HG03045 (cell line): ENCODE data around the gene IL19.
"Not testable (repeated sequence)": the region's sequence is repeated elsewhere in the genome, so short reads cannot be mapped to it uniquely, and the experiment has no call there.

Experiments used
- ATAC-seq: cut with Tn5 transposase; IDR thresholded peaks from one replicate; pipeline ENCODE4 v1.9.1; 2021; ENCODE audit warnings: mild to moderate bottlenecking, moderate library complexity; ENCODE audit not compliant: unreplicated experiment

IL19 gene

DNA sequence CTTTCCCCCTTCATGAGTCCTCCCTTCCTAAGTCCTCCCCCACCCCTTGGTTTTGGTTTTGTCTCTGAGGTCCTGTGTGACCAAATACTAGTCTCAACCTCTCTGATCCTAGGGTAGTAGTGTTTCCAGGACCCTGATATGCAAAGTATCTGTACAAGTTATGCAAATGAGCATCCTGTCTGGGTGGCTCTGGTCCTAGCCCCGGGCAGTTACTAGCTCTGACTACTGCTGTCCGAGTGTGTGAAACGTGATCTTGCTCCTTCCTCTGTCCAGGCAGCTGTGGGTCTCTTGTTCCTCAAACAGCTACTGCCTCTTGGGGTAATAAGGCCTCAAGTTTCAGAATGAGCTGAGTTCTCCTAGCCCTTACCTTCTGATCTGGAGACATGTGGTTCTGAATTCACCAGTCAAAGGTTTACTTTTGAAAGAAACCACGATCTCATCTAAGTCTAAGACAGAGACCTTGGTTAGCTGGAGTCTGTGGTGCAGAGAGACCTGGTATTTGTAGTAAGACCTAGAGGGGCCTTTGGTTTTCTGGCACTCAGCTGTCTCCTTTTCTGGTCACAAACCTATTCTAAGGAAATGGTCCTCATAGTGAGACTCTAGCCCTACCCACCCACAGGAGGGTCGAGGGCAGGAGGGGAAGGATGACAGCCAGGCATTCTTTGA is 31.0 kb upstream of the IL19 start:
- peak; percentile 83 for ATAC-seq

DNA sequence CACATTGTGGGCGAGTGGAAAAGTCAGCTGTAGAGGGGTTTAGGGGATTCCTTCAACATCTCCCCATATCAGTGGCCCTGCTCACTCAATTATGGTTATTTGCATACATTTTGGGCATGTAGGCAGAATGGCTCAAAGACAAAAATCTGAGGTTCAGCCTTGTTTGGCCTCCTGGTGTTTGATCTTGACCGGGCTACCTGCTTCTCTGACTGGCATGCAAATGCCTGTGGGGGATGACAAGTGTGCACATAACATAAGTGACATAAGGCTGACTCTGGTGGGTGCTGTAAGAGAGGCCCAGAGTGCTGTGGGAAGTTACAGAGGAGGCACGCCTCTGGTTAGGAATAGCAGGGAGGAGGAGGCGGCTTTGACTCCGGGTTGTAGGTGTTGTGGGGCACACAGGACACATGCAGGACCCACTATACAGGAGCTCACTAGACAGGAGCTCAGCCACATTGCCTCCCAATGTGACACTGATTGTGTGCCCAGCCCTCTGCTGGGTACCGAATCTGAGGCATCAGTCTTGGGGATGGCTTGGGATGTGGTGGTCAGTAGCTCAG is 29.4 kb upstream of the IL19 start:
- ATAC-seq = no peak

DNA sequence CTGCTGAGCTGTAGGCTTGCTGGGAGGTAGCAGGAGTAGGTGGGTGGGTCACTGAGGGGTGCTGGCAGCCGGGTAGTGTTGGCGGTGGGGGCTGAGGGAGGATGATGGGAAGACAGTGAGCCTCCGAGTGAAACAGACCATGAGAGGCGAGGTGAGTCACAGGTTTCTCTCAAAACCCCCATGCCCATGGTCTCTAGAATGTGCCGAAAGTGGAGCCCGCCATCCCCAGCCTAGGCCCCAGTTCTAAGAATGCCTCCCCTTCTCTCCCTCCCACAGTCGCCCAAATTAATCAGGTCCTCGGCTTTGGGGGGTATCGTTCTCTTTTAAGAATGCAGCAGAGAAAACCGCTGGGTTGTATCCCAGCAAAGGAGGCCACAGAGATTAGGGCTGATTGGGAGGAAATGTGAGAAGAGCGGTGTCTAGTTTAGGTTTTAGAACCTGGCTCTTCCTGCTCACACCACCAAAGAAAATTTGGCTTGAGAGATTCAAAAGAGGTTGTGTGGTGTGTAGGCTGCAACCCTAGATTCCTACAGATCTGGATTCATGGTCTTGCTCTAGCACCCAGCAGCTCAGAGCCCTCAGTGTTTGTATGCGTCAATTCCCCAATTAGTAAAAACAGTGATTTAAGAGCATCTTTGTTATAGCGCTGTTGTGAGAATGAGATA is 27.7 kb upstream of the IL19 start:
- no peak for ATAC-seq

DNA sequence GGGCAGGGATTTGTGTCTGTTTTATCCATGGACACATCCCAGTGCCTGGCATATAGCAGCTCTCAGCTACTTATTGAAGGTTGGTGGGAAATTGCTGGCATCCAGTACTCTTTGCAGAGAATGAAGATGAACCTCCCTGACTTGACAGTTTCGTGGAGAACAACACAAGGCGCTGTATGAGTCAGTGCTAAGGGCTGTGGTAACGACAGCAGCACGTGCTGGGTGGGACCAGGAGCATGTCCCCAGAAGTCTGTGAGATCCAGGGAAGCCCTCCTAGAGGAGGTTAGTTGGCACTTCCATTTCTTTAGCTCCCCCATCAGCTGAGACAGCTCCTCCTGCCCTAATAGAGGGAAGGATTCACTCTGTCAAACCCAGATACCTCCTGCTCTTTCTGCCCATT is 25.9 kb upstream of the IL19 start:
- no peak for ATAC-seq

DNA sequence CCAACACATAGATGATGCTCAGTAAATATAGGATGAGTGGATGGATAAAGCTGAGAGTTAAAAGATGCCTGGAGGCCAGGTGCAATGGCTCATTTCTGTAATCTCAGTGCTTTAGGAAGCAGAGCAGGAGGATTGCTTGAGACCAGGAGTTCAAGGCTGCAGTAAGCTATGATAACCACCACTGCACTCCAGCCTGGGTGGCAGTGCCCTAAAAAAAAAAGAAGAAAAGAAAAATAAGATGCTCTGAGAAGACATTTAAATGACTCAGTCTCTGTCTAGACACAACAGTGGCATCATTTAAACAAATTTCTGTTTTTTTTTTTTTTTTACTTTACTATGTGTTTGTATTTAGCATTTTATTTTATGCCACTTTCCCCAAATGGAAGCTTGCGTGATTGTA is 25.3 kb upstream of the IL19 start:
- ATAC-seq = no peak

DNA sequence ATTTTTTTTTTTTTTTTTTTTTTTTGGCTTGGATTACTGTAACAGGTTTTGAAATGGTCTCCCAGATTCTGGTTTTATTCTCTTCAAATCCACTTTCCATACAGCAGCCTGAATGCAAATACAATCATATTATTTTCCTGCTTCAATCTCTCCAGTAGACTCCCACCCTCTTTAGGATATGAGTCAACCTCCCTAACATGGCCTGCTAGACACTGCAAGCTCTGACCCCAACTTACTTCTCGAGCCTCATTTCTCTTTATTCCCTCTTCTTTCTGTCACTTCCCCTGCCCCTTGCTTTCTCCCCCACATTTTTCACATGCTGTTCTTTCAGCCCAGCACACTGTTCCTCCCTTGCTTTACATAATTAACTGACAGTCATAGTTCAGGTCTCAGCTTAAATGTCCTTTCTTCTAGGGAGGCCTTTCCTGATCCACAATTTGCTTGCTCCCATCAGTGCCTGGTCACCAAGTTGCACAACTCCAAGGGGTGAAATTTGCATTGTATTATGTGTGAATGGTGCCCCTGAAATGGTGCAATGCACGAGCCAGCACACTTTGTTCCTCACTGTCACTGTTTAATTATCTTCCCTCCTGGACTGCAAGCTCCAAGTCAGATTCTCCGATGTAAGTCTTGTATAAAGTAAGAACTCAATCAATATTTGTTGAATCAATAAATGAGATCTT is 22.1 kb upstream of the IL19 start:
- no peak for ATAC-seq

DNA sequence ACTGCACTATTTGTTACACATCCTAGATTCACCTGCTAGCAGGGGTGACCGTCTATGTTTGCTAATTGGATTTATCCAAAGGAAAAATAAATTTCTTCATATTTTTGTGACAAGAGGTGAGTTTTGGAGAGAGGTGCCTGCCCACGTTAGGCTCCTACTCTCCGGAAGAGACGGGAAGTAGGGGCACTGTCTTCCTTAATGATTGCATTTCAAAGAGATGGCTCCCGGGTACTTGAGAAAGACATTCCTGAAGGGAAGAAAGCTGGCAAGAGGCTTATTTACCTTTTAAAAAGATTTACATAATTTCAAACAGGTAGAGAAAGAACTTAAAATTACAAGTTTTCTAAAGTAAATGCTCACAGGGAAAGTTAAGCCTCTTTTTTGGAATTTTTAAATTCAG is 18.7 kb upstream of the IL19 start:
- ATAC-seq = no peak

DNA sequence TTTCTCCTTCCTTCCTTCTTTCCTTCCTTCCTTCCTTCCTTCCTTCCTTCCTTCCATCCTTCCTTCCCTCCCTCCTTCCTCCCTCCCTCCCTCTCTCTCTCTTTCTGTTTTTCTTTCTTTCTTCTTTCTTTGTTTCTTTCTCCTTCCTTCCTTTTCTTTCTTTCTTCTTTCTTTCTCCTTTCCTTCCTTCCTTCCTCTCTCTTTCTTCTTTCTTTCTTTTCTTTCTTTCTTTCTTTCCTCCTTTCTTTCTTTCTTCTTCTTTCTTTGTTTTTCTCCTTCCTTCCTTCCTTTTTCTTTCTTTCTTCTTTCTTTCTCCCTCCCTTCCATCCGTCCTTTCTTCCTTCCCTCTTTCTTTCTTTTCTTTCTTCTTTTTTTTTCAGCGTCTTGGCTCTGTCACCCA is 18.1 kb upstream of the IL19 start:
- ATAC-seq = no peak

DNA sequence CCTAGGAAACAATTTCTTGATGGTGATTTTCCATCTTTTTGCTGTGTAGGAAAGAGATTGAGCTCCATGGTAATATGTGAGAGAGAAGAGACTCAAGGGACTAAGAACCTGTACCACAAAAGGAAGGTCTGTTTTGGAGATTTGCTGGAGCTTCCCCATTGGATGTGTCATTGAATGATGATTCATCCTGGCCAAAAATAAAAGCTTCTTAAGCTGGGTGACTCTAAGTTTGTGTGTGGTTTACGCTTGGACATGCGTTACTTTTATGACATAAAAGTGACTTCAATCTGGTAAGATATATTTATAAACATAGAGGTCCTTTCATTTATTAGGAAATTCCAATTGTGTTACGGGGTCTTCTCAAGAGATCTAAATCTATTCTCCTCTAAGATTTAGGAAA is 17.4 kb upstream of the IL19 start:
- no peak for ATAC-seq

DNA sequence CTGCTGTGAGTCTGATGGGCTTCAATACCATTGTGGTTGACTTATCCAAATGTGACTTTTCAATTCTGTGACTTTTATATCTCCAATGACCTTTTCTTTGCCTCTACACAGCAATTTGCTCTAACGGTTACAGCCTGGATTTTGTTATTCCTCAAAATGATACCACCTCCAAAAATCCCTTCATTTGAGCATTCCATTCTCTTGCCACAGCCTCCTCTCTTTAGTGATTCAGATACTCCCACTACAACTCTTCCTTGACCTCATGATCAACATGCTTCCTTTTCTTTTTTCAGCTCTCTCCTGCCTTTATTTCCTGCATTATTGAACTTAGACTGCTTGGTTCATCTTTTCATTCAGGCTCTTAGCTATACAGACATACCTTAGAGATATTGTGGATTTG is 16.6 kb upstream of the IL19 start:
- no peak for ATAC-seq

DNA sequence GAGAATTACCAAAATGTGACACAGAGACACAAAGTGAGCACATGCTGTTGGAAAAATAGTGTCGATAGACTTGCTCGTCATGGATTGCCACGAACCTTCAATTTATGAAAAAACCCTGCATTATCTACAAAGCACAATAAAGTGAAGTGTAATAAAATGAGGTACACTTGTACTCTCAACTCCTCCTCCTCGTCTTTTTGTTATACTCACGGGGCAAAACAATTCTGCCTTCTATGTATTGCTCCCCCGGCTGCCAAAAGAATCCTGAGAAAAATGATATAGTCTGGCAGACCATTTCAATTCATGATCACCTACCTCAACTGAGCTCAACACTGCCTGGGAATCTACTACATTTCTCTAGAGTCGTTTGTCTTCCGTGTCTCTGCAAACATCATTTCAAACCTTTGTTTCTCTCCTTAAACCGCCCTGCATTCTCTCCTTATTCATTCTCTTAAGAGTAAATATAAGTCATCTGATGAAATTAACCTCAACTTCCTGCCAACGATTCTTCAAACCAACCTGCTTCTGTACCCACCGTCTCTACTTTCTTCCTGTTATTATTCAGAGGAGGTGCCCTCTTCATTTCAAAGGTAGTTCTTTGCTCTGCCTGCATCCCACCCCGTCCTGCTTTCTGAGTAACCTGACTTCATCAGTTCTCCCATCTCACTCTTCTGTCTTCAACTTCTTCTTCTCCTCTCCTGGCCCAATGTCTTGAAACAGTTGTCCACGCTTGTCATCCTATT is 12.9 kb upstream of the IL19 start:
- ATAC-seq = no peak

DNA sequence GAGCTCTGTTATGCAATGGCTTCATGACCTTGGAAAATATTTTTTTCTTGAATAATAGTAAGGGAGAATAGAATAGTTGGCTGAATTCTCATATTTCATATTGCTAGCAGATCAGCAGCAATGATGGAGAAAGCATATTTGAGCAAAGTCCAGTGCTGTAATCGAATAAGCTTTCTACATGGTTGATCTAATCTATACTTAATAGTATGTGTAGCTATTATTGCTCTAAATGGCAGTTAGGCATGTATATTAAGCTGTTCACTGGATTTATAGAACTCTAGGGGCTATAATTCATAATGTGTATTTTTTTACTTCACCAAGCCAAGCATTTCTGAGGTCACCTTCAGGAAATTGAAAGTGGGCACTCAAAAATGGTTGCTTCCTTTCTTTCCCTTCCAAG is 10.0 kb upstream of the IL19 start:
- ATAC-seq = no peak

DNA sequence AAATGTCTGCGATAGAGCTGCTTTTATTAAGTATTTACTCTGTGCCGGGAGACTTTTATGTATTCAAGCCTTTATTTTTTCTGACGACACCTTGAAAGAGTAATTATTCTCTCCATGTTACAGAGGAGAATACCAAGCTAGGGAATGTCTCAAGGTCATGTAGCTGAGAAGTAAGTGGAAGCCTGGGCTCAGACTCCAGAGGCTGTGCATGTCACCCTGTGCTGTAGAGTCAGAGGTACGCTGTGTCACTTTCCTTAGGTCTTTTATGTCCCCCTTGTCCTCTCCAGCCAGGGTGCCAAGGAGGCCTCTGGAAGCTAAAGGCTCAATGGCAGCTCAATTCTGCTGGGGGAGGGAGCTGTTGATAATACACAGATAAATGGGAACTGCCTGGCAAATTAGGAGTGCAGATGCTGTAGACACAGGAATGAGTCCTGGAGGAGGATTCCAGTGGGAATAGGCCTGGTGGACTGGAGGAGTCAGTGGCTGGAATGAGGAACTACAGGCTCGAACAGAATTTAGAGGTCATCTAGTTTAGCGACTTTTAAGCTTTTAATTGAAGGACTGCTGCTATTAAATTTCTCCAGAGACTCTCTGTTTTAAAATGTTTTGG is 9.3 kb upstream of the IL19 start:
- no peak for ATAC-seq

DNA sequence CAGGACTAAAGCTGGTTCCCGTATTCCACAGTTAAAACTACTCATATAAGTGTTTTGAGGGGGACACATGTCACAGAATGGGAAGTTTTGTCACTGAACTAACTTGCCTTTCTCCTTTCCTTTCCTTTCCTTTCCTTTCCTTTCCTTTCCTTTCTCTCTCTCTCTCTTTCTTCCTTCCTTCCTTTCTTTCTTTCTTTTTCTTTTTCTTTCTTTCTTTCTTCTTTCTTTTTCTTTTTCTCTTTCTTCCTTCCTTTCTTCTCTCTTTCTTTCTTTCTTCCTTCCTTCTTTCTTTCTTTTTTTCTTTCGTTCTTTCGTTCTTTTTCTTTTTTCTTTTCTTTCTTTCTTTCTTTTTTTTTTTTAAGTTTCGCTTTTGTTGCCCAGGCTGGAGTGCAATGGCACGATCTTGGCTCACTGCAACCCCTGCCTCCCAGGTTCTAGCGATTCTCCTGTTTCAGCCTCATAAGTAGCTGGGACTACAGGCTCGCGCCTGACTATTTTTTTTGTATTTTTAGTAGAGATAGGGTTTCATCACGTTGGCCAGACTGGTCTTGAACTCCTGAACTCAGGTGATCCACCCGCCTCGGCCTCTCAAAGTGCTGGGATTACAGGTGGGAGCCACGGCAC is 7.7 kb upstream of the IL19 start:
- ATAC-seq = not testable (repeated sequence)

DNA sequence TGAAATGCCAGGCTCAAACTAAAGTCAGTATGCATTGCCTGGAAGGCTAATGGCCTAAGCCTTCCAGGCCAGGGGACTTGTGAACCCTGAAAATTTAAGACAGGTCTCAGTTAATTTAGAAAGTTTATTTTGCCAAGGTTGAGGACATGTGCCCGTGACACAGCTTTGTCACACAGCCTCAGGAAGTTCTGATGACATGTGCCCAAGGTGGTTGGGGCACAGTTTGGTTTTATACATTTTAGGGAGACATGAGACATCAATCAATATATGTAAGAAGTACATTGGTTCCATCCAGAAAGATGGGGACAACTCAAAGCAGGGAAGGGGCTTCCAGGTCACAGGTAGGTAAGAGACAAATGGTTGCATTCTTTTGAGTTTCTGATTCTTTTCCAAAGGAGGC is 4.8 kb upstream of the IL19 start:
- ATAC-seq = not testable (repeated sequence)

DNA sequence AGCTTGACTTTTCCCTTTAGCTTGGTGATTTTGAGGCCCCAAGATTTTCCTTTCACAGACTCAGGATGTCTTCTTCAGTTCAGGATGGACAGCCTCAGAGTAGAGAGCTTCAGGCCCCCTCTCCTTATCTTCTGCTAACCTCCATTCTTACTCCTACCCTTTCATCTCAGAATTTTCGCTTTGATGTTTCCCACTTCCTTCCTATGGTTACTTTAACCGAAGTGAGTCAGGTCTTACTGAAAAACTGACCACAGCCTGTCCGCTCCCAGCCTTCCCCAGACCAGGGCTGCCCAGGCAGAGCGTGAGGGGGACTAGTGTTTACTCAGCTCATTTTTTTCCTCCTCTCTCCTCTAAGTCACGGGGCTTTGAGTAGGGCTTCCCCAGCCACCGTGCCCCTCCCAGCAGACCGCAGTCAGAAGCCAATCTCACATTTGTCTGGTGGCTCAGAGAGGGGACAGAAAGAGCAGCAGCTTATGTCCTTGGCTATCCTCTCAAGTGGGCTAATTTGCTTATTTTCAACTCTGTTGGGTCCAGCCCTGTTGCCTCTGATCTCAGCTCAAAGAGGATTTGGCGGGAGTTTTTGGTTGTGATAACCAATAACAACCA is 4.2 kb upstream of the IL19 start:
- ATAC-seq = peak; percentile 61

DNA sequence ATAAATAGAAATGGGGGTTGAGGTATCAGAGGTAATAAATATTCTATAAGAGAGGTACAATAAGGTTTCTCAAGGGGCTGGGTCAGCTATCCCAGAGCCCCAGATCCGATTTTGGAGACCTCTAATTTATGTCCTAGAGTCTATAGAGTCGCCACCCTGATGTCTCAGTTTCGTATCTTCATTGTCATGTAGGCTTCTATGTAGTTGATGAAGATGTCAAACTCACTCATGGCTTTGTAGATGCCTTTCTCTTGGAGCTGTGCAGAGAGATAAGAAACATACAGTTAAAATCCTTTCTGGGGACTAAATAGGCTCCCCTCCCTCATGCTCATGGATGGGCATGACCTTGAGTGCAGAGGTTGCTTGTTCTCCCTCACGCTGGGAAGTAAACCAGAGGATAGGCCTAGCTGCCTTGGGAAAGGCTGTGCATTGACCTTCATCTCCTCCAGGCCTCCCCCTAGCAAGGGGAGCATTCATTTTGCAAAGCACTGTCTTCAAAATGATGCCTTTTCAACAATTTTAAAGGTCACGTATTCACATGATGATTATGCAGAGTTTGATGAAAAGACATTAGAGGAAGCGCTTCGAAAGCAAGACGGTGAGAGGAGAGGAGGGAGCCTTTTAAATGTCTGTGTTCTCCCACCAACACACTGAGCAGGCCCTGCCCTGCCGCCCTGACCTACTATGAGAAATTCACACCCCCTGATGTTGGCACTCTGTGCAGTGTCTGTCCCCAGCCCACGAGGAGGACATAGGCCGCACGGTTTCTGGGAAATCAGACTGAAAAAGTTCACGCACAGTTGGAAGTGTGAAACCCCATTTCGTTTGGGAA is 1.9 kb upstream of the IL19 start:
- ATAC-seq = no peak

DNA sequence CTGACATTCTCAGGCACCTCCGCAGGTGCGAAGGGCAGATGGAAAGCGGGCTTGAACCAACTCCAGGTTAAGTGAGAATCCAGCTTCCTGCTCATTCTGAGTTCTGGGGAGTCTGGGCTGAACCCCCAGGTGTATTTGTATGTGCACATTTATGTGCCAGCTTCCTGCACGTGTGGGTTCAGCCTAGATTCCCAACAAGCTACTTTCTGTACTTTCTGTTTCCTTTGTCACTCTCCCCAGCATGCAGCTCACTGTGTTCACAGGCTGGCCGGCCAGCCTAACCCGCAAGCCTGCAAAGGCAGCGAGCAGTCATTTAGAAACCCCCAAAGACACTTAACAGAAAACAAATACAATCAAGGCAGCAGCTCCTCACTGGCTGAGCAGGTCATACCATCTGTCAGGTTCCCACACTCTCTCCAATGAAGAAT is 1.3 kb upstream of the IL19 start:
- ATAC-seq = peak; percentile 62

DNA sequence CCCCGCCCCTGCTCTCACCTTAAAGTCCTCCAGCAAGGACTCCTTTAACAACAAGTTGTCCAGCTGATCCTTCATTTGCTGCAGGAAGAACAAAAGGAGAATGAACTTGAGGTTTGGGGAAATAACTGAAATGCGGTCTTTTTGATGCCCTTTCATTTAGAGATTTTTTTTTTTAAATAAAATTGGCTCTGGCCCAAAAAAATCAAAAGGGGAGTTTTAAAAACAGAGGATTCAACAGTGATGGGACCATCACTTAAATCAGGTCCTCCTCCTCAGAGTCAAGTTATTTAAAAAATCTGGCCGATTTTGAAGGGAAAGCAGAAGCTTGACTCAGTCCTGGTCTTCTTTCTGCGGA is 742 bp downstream of the IL19 start:
- no peak for ATAC-seq
